SK-N-SH (cell line): Measurements from ENCODE around the gene IL16. TPM values are rescaled to one million over a fixed set of nuclear protein-coding genes. Genes with fewer than 3 reads are reported as not detected.
A peak's percentile ranks its signal among the peaks of the same experiment; 100 is the strongest.

Source experiments
- CTCF ChIA-PET: fragments of 300-600, 350-600 bp; formaldehyde crosslinking; extraction: SDS; loops from one replicate; lab custom pipeline; 2021; lab: Yijun Ruan, JAX
- POLR2A ChIA-PET: fragments of 350-600 bp; sonication (Branson Sonifier 250); formaldehyde crosslinking; extraction: SDS; loops from one replicate; lab custom pipeline; 2020; ENCODE audit warnings: antibody characterized with exemption, inconsistent platforms; lab: Yijun Ruan, JAX
- DNase-seq: peaks from one replicate; pipeline ENCODE4 v3.0.0; 2012
- H2AFZ ChIP-seq: fragments of 200-600 bp; sonication (generic); 2 replicates; pipeline ENCODE4 v1.8.1; 2016; ENCODE audit warnings: antibody characterized with exemption, mild to moderate bottlenecking, low read depth
- H3F3A ChIP-seq: fragments of 200-600 bp; sonication (generic); replicated peaks from 2 replicates; pipeline ENCODE3; 2016; ENCODE audit warnings: antibody characterized with exemption, mild to moderate bottlenecking; ENCODE audit not compliant: insufficient read depth
- H3K27ac ChIP-seq, 2 experiments: fragments of 200-500 bp in 1 of 2; fragments of 200-600 bp in 1 of 2; sonication (Bioruptor generic) in 1 of 2; sonication (generic), shearing (Covaris generic) in 1 of 2; 2 replicates each; pipeline versions ENCODE4 v1.5.1 to v1.6.1; 2014 to 2016; ENCODE audit warnings: low read depth in 2 of 2, inconsistent platforms in 1 of 2, low read length in 1 of 2, mild to moderate bottlenecking in 1 of 2, mixed read lengths in 1 of 2
- H3K27me3 ChIP-seq: fragments of 200-600 bp; sonication (generic), shearing (Covaris generic); 2 replicates; pipeline ENCODE4 v1.6.1; 2016; ENCODE audit warnings: mixed run types; ENCODE audit not compliant: insufficient read depth
- H3K36me3 ChIP-seq, 2 experiments: fragments of 200-500 bp in 1 of 2; fragments of 200-600 bp in 1 of 2; sonication (Bioruptor generic) in 1 of 2; sonication (generic) in 1 of 2; replicated peaks in 1 of 2; 2 replicates each; pipeline versions ENCODE3 to v1.5.1; 2014 to 2016; ENCODE audit warnings: low read length in 1 of 2, mild to moderate bottlenecking in 1 of 2; ENCODE audit not compliant: insufficient read depth in 2 of 2, control insufficient read depth in 1 of 2
- H3K4me1 ChIP-seq, 2 experiments: fragments of 200-500 bp in 1 of 2; fragments of 200-600 bp in 1 of 2; sonication (Bioruptor generic) in 1 of 2; sonication (generic), shearing (Covaris generic) in 1 of 2; 2 replicates each; pipeline versions ENCODE4 v1.5.1 to v1.6.1; 2014 to 2016; ENCODE audit warnings: low read depth in 1 of 2, low read length in 1 of 2, mixed run types in 1 of 2; ENCODE audit not compliant: insufficient read depth in 2 of 2, control insufficient read depth in 1 of 2
- H3K4me2 ChIP-seq: fragments of 200-600 bp; sonication (generic), shearing (Covaris generic); 2 replicates; pipeline ENCODE4 v1.6.1; 2017; ENCODE audit warnings: mixed run types
- H3K4me3 ChIP-seq, 2 experiments: fragments of 200-500 bp in 1 of 2; fragments of 200-600 bp in 1 of 2; sonication (Bioruptor generic) in 1 of 2; sonication (generic), shearing (Covaris generic) in 1 of 2; 2 replicates each; pipeline versions ENCODE4 v1.5.1 to v1.8.1; 2014 to 2016; ENCODE audit warnings: low read depth in 2 of 2, inconsistent platforms in 1 of 2, low read length in 1 of 2, mild to moderate bottlenecking in 1 of 2, mixed read lengths in 1 of 2, moderate library complexity in 1 of 2
- H3K79me2 ChIP-seq: fragments of 200-600 bp; sonication (generic); 2 replicates; pipeline ENCODE4 v1.8.1; 2017; ENCODE audit warnings: mild to moderate bottlenecking; ENCODE audit not compliant: insufficient read depth
- H3K9ac ChIP-seq: fragments of 200-600 bp; sonication (generic); 2 replicates; pipeline ENCODE4 v1.6.1; 2017; ENCODE audit warnings: mixed run types
- H3K9me2 ChIP-seq: fragments of 200-600 bp; sonication (generic); 2 replicates; pipeline ENCODE4 v1.6.1; 2017; ENCODE audit warnings: mixed run types
- H3K9me3 ChIP-seq: fragments of 200-600 bp; sonication (generic); 2 replicates; pipeline ENCODE4 v1.6.1; 2017; ENCODE audit warnings: mixed run types, mild to moderate bottlenecking, moderate library complexity
- H4K20me1 ChIP-seq: fragments of 200-600 bp; sonication (generic); 2 replicates; pipeline ENCODE4 v1.6.1; 2017; ENCODE audit warnings: mild to moderate bottlenecking, mixed run types; ENCODE audit not compliant: insufficient read depth
- CTCF ChIP-seq: fragments of 200-600 bp; sonication (generic); IDR thresholded peaks from 2 replicates; pipeline ENCODE4 v1.6.1; 2017; ENCODE audit warnings: antibody characterized with exemption, mild to moderate bottlenecking, moderate library complexity
- EP300 ChIP-seq, 2 experiments: IDR thresholded peaks; 2 replicates each; pipeline versions ENCODE4 v1.4.0 to v1.6.1; 2012; ENCODE audit warnings: borderline replicate concordance in 1 of 2, low read depth in 1 of 2, low read length in 1 of 2
- FOSL2 ChIP-seq: IDR thresholded peaks from 2 replicates; pipeline ENCODE4 v1.4.0; 2012; ENCODE audit warnings: low read depth, mild to moderate bottlenecking, moderate library complexity, borderline replicate concordance
- GABPA ChIP-seq: IDR thresholded peaks from 2 replicates; pipeline ENCODE4 v1.4.0; 2012; ENCODE audit warnings: low read depth, mild to moderate bottlenecking
- NFIC ChIP-seq: IDR thresholded peaks from 2 replicates; pipeline ENCODE4 v1.4.0; 2012; ENCODE audit warnings: borderline replicate concordance
- PBX3 ChIP-seq: IDR thresholded peaks from 2 replicates; pipeline ENCODE4; 2012
- SIN3A ChIP-seq: IDR thresholded peaks from 2 replicates; pipeline ENCODE4 v1.6.1; 2012; ENCODE audit warnings: low read depth, mild to moderate bottlenecking, low read length, moderate library complexity, borderline replicate concordance
- TCF12 ChIP-seq: IDR thresholded peaks from 2 replicates; pipeline ENCODE4 v1.4.0; 2012
- TEAD4 ChIP-seq: IDR thresholded peaks from 2 replicates; pipeline ENCODE4 v1.4.0; 2012; ENCODE audit warnings: mild to moderate bottlenecking, borderline replicate concordance; ENCODE audit not compliant: insufficient read depth
- WGBS: methylation state at CpG from one replicate; pipeline ENCODE4 v1.1.6; 2017; ENCODE audit warnings: low lambda C conversion rate; 5-methylcytosine and 5-hydroxymethylcytosine counted together
- polyA plus RNA-seq, 3 experiments: library from polyadenylated mRNA; depleted of rRNA; stranded (reverse); fragments of >200 nt; gene quantifications; 2 replicates each; pipeline ENCODE4 v1.2.3, GENCODE V29; 2012
- TF ChIP-seq, protein P1 (sequence below): IDR thresholded peaks from 2 replicates; pipeline ENCODE4 v1.4.0; 2012; ENCODE audit warnings: low read depth
- TF ChIP-seq, protein P2 (sequence below): IDR thresholded peaks from 2 replicates; pipeline ENCODE4 v1.4.0; 2012; ENCODE audit warnings: low read depth, borderline replicate concordance
- TF ChIP-seq, protein P3 (sequence below): IDR thresholded peaks from 2 replicates; pipeline ENCODE4 v1.6.1; 2012; ENCODE audit warnings: mild to moderate bottlenecking, low read depth, low read length, moderate library complexity
- TF ChIP-seq, protein P4 (sequence below): fragments of 150-350 bp; IDR thresholded peaks from 2 replicates; pipeline ENCODE4 v1.6.1; 2017; ENCODE audit warnings: antibody characterized with exemption, low read length, low read depth, borderline replicate concordance

Gene IL16
- polyA plus RNA-seq, 1 of the 3 experiments (the other 2 are of a cell fraction): not detected

DNA sequence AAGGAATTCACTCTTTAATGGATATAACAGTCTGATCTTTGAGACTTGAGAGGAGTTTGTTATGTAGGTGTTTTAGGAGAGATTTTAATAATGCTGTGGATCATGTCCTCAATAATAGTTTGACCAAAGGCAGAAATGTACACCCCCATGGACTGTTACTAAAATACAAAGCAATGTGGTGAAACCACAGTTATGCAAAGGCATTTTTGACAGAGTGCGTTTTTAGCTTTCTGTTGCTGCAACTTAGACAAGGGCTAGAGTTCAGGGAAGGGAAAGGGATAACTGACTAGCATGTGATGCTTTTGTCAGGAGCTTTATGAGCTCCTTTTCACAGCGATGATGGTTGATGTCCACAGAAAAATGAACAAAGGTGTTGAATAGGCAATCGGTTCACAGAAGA, 130.8 kb downstream of the IL16 start:
- Histone ChIP-seq H3K9me3 (no peaks in the 10 kb centered on the region), H3K36me3 (no peaks in the 10 kb centered on the region), H3F3A (peaks cover 14% of the 10 kb centered on the region), H3K9ac (no peak overlapping the region), H2AFZ (no peak overlapping the region), H3K9me2 (no peaks in the 10 kb centered on the region), H3K79me2 (no peaks in the 10 kb centered on the region)
- DNase-seq: no peak
- POLR2A ChIA-PET: no interaction called here
- TF ChIP-seq, protein P1, sequence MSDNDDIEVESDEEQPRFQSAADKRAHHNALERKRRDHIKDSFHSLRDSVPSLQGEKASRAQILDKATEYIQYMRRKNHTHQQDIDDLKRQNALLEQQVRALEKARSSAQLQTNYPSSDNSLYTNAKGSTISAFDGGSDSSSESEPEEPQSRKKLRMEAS: no peak
- peak in 1 of 2 experiments; percentile 24; a peak in 1 of 4 replicates for TF ChIP-seq EP300 (IDR thresholded peaks at IDR 0.05; ENCODE audit: borderline replicate concordance in 1 of 2, low read depth in 1 of 2, low read length in 1 of 2)
- TF ChIP-seq TEAD4: 0 out of 2 replicates have a peak, but pooled peaks have one; percentile 38
- TF ChIP-seq PBX3: peak; percentile 29; the same call in 1 of the 2 replicates
- TF ChIP-seq, protein P2, sequence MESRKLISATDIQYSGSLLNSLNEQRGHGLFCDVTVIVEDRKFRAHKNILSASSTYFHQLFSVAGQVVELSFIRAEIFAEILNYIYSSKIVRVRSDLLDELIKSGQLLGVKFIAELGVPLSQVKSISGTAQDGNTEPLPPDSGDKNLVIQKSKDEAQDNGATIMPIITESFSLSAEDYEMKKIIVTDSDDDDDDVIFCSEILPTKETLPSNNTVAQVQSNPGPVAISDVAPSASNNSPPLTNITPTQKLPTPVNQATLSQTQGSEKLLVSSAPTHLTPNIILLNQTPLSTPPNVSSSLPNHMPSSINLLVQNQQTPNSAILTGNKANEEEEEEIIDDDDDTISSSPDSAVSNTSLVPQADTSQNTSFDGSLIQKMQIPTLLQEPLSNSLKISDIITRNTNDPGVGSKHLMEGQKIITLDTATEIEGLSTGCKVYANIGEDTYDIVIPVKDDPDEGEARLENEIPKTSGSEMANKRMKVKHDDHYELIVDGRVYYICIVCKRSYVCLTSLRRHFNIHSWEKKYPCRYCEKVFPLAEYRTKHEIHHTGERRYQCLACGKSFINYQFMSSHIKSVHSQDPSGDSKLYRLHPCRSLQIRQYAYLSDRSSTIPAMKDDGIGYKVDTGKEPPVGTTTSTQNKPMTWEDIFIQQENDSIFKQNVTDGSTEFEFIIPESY: no peak
- TF ChIP-seq CTCF: no peak
- TF ChIP-seq, protein P3, sequence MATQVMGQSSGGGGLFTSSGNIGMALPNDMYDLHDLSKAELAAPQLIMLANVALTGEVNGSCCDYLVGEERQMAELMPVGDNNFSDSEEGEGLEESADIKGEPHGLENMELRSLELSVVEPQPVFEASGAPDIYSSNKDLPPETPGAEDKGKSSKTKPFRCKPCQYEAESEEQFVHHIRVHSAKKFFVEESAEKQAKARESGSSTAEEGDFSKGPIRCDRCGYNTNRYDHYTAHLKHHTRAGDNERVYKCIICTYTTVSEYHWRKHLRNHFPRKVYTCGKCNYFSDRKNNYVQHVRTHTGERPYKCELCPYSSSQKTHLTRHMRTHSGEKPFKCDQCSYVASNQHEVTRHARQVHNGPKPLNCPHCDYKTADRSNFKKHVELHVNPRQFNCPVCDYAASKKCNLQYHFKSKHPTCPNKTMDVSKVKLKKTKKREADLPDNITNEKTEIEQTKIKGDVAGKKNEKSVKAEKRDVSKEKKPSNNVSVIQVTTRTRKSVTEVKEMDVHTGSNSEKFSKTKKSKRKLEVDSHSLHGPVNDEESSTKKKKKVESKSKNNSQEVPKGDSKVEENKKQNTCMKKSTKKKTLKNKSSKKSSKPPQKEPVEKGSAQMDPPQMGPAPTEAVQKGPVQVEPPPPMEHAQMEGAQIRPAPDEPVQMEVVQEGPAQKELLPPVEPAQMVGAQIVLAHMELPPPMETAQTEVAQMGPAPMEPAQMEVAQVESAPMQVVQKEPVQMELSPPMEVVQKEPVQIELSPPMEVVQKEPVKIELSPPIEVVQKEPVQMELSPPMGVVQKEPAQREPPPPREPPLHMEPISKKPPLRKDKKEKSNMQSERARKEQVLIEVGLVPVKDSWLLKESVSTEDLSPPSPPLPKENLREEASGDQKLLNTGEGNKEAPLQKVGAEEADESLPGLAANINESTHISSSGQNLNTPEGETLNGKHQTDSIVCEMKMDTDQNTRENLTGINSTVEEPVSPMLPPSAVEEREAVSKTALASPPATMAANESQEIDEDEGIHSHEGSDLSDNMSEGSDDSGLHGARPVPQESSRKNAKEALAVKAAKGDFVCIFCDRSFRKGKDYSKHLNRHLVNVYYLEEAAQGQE: no peak
- TF ChIP-seq FOSL2: 0 out of 2 replicates have a peak, but pooled peaks have one; percentile 13
- no peak for TF ChIP-seq SIN3A
- peak; percentile 39; the same call in 1 of the 2 replicates for TF ChIP-seq TCF12
- TF ChIP-seq GABPA: no peak
- TF ChIP-seq, protein P4, sequence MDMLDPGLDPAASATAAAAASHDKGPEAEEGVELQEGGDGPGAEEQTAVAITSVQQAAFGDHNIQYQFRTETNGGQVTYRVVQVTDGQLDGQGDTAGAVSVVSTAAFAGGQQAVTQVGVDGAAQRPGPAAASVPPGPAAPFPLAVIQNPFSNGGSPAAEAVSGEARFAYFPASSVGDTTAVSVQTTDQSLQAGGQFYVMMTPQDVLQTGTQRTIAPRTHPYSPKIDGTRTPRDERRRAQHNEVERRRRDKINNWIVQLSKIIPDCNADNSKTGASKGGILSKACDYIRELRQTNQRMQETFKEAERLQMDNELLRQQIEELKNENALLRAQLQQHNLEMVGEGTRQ: no peak
- TF ChIP-seq NFIC: peak; percentile 11; the same call in 1 of the 2 replicates
- TF ChIP-seq, all 33 proteins: peak for 6
- Histone ChIP-seq H3K4me1 (peaks cover 4 to 5% of the 10 kb centered on the region in 2 experiments; a peak in 2 of 4 replicates), H3K4me2 (peak overlapping the region; percentile 24; the same call in 1 of the 2 replicates), H3K4me3 (no peak overlapping the region), H3K27me3 (no peaks in the 10 kb centered on the region), H4K20me1 (no peaks in the 10 kb centered on the region), H3K27ac (peak overlapping the region in 1 of 2 experiments; percentile 53; a peak in 2 of 4 replicates)
- WGBS: 66% methylated on average over 3 of the region's 3 CpGs
- CTCF ChIA-PET: interaction anchor here (1.3 to 2.2 kb wide), 3 partner anchors 9 to 61 kb away, joined by 3 to 8 read pairs (median 4); no protein-coding TSS in a partner anchor
